OCI-LY1 (cell line): ENCODE measurements around the gene EXOC6.
"Not testable (repeated sequence)": the region's sequence is repeated elsewhere in the genome, so short reads cannot be mapped to it uniquely, and the experiment has no call there.

ENCODE experiments used
- H2AFZ ChIP-seq: fragments of 200-600 bp; sonication (generic), shearing (Covaris generic); 2 replicates; pipeline ENCODE4 v1.6.0; 2014; ENCODE audit warnings: antibody characterized with exemption, mild to moderate bottlenecking, low read length
- H3F3A ChIP-seq: fragments of 200-600 bp; sonication (generic), shearing (Covaris generic); 2 replicates; pipeline ENCODE4 v1.6.0; 2014; ENCODE audit warnings: mild to moderate bottlenecking, antibody characterized with exemption, low read length, moderate library complexity; ENCODE audit not compliant: insufficient read depth
- H3K27ac ChIP-seq: fragments of 200-600 bp; sonication (generic); 2 replicates; pipeline ENCODE4 v1.5.1; 2014; ENCODE audit warnings: low read length, mixed run types, mild to moderate bottlenecking, low read depth; ENCODE audit not compliant: poor library complexity, severe bottlenecking
- H3K27me3 ChIP-seq: fragments of 200-600 bp; sonication (generic); 2 replicates; pipeline ENCODE4 v1.6.0; 2014; ENCODE audit warnings: antibody characterized with exemption, mild to moderate bottlenecking, low read length, moderate library complexity; ENCODE audit not compliant: insufficient read depth
- H3K36me3 ChIP-seq: fragments of 200-600 bp; sonication (generic); 2 replicates; pipeline ENCODE4 v1.6.1; 2014; ENCODE audit warnings: mild to moderate bottlenecking, antibody characterized with exemption, low read length, moderate library complexity, mixed read lengths; ENCODE audit not compliant: insufficient read depth
- H3K4me1 ChIP-seq: fragments of 200-600 bp; sonication (generic); 2 replicates; pipeline ENCODE4 v1.5.1; 2014; ENCODE audit warnings: mild to moderate bottlenecking, low read length, moderate library complexity; ENCODE audit not compliant: insufficient read depth, severe bottlenecking
- H3K4me2 ChIP-seq: fragments of 200-600 bp; sonication (generic), shearing (Covaris generic); 2 replicates; pipeline ENCODE4 v1.6.1; 2014; ENCODE audit warnings: low read length
- H3K4me3 ChIP-seq: fragments of 200-600 bp; sonication (generic); 2 replicates; pipeline ENCODE4 v1.5.1; 2014; ENCODE audit warnings: low read length, low read depth, mild to moderate bottlenecking, mixed read lengths; ENCODE audit not compliant: poor library complexity, severe bottlenecking
- H3K79me2 ChIP-seq: fragments of 200-600 bp; shearing (Covaris generic); 2 replicates; pipeline ENCODE4 v1.6.1; 2016; ENCODE audit warnings: mixed run types, low read length, mixed read lengths; ENCODE audit not compliant: insufficient read depth
- H3K9ac ChIP-seq: fragments of 200-600 bp; sonication (generic), shearing (Covaris generic); 2 replicates; pipeline ENCODE4 v1.6.1; 2014; ENCODE audit warnings: mild to moderate bottlenecking, low read length, mixed read lengths
- H3K9me2 ChIP-seq: fragments of 200-600 bp; sonication (generic), shearing (Covaris generic); 2 replicates; pipeline ENCODE4 v1.6.1; 2014; ENCODE audit warnings: low read depth, mild to moderate bottlenecking, low read length, mixed read lengths
- H3K9me3 ChIP-seq: fragments of 200-600 bp; shearing (Covaris generic); 2 replicates; pipeline ENCODE4 v1.6.1; 2014; ENCODE audit warnings: low read length, mixed read lengths
- H4K20me1 ChIP-seq: fragments of 200-600 bp; sonication (generic), shearing (Covaris generic); 2 replicates; pipeline ENCODE4 v1.6.0; 2016; ENCODE audit warnings: mild to moderate bottlenecking, low read length; ENCODE audit not compliant: insufficient read depth
- EZH2 ChIP-seq: fragments of 200-600 bp; sonication (generic), shearing (Covaris generic); IDR thresholded peaks from 2 replicates; pipeline ENCODE4 v1.8.0; 2017; ENCODE audit warnings: borderline replicate concordance, mixed run types, mild to moderate bottlenecking, antibody characterized with exemption, low read length, moderate library complexity, mixed read lengths
- TF ChIP-seq, protein P1 (sequence below): fragments of 200-600 bp; sonication (generic), shearing (Covaris generic); IDR thresholded peaks from 2 replicates; pipeline ENCODE4 v1.5.1; 2017; ENCODE audit warnings: mild to moderate bottlenecking, antibody characterized with exemption, low read length, moderate library complexity, mixed read lengths

Gene EXOC6

DNA sequence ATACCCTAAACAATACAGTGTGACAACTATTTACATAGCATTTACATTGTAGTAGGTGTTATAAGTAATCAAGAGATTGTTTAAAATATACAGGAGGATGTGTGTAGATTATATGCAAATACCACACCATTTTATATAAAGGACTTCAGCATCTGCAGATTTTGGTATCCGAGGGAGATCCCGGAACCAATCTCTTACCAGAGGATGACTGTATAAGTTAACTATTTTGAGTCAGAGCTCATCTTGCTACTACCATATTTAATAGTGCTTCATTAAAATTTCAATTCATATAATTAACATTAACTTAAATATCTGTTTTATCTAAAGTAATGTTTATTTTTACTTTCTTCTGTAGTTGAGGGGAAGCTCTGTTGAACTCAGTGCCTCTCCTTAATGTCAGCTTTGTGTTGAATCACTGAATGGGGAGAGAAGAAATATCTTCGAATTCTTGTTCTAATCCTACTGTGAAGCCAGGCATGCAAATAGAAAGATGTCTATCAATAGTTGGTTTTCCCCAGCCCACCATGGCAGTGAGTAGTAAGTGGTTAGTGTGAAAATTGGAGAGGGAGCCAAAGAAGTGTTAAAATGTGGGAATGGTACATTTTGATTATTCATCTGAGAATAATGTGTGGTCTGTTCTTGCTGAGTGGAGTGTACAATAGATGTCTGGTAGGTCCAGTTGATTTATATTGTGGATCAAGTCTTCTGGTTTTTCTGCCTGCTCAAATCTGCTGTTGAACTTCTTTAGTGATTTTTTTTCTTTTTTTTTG lies 122.2 kb downstream of the EXOC6 start:
- no peaks in the 10 kb centered on the region for H3K27me3 ChIP-seq
- no peaks in the 10 kb centered on the region for H3K79me2 ChIP-seq
- H3K36me3 ChIP-seq: no peaks in the 10 kb centered on the region
- no peaks in the 10 kb centered on the region for H3K4me1 ChIP-seq
- no peak overlapping the region for H3K27ac ChIP-seq
- H4K20me1 ChIP-seq: no peaks in the 10 kb centered on the region
- no peak overlapping the region for H2AFZ ChIP-seq
- no peaks in the 10 kb centered on the region for H3F3A ChIP-seq
- no peak overlapping the region for H3K4me3 ChIP-seq
- no peak for TF ChIP-seq EZH2
- TF ChIP-seq, protein P1, sequence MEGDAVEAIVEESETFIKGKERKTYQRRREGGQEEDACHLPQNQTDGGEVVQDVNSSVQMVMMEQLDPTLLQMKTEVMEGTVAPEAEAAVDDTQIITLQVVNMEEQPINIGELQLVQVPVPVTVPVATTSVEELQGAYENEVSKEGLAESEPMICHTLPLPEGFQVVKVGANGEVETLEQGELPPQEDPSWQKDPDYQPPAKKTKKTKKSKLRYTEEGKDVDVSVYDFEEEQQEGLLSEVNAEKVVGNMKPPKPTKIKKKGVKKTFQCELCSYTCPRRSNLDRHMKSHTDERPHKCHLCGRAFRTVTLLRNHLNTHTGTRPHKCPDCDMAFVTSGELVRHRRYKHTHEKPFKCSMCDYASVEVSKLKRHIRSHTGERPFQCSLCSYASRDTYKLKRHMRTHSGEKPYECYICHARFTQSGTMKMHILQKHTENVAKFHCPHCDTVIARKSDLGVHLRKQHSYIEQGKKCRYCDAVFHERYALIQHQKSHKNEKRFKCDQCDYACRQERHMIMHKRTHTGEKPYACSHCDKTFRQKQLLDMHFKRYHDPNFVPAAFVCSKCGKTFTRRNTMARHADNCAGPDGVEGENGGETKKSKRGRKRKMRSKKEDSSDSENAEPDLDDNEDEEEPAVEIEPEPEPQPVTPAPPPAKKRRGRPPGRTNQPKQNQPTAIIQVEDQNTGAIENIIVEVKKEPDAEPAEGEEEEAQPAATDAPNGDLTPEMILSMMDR: no peak
- H3K9me3 ChIP-seq: no peaks in the 10 kb centered on the region
- H3K4me2 ChIP-seq: no peak overlapping the region
- no peaks in the 10 kb centered on the region for H3K9me2 ChIP-seq
- no peak overlapping the region for H3K9ac ChIP-seq

- Histone ChIP-seq H2AFZ (no peak overlapping the region), H3K4me2 (no peak overlapping the region), H3K27ac (no peak overlapping the region)
These were observed 123.9 kb downstream of the EXOC6 start for GRCh38 chr10:92972066-92972870.

GRCh38 chr10:92972886-92973285 lies 124.6 kb downstream of the EXOC6 start:
- Histone ChIP-seq H4K20me1 (no peaks in the 10 kb centered on the region), H3K4me3 (no peak overlapping the region), H3K9me3 (no peaks in the 10 kb centered on the region), H3K4me1 (no peaks in the 10 kb centered on the region), H3F3A (no peaks in the 10 kb centered on the region), H3K79me2 (no peaks in the 10 kb centered on the region), H3K27me3 (no peaks in the 10 kb centered on the region), H3K9me2 (no peaks in the 10 kb centered on the region), H3K9ac (no peak overlapping the region), H3K27ac (no peak overlapping the region), H2AFZ (no peak overlapping the region), H3K4me2 (no peak overlapping the region), H3K36me3 (no peaks in the 10 kb centered on the region)
- no peak for TF ChIP-seq EZH2
- TF ChIP-seq, protein P1: no peak

More at GRCh38 chr10:92972066-92972870, 123.9 kb downstream of the EXOC6 start:
- no peaks in the 10 kb centered on the region for H3K4me1 ChIP-seq
- H3K36me3 ChIP-seq: no peaks in the 10 kb centered on the region
- no peaks in the 10 kb centered on the region for H3K9me2 ChIP-seq
- H3K9ac ChIP-seq: no peak overlapping the region
- H4K20me1 ChIP-seq: no peaks in the 10 kb centered on the region
- no peak overlapping the region for H3K4me3 ChIP-seq
- no peaks in the 10 kb centered on the region for H3K27me3 ChIP-seq
- no peaks in the 10 kb centered on the region for H3K9me3 ChIP-seq
- TF ChIP-seq, protein P1: no peak
- TF ChIP-seq EZH2: no peak
- H3K79me2 ChIP-seq: no peaks in the 10 kb centered on the region
- H3F3A ChIP-seq: no peaks in the 10 kb centered on the region

GRCh38 chr10:92976278-92976677 lies 128.0 kb downstream of the EXOC6 start:
- not testable (repeated sequence) for H3K4me2 ChIP-seq, H3K27ac ChIP-seq, H3K36me3 ChIP-seq

More at GRCh38 chr10:92976278-92976677, 128.0 kb downstream of the EXOC6 start:
- not testable (repeated sequence) for H2AFZ ChIP-seq, H3K4me1 ChIP-seq, H3F3A ChIP-seq, H4K20me1 ChIP-seq, H3K79me2 ChIP-seq, H3K9ac ChIP-seq, H3K27me3 ChIP-seq, H3K9me2 ChIP-seq, H3K4me3 ChIP-seq, H3K9me3 ChIP-seq
